Retinal pigment epithelial cell (primary cell): Measurements from ENCODE around the gene ASZ1.
A peak's percentile ranks its signal among the peaks of the same experiment; 100 is the strongest.
"Not testable (repeated sequence)": the region's sequence is repeated elsewhere in the genome, so short reads cannot be mapped to it uniquely, and the experiment has no call there.

ENCODE experiments used
- DNase-seq: peaks from one replicate; pipeline ENCODE4 v3.0.0-alpha.2; 2010; ENCODE audit warnings: low read depth
- H3K4me3 ChIP-seq: 2 replicates; pipeline ENCODE4 v1.5.1; 2011; ENCODE audit warnings: mild to moderate bottlenecking, low read length, control low read depth, moderate library complexity
- CTCF ChIP-seq: conservative IDR thresholded peaks from 2 replicates; pipeline ENCODE4 v1.5.1; 2011; ENCODE audit warnings: low read depth, low read length, control low read depth, inconsistent platforms

ASZ1 gene

GRCh38 chr7:117424090-117424829 is 3.0 kb downstream of the ASZ1 start:
- DNase-seq = no peak
- no peak overlapping the region for H3K4me3 ChIP-seq
- TF ChIP-seq CTCF = no peak

GRCh38 chr7:117414591-117414990 is 12.7 kb downstream of the ASZ1 start:
- H3K4me3 ChIP-seq, DNase-seq: not testable (repeated sequence)

- TF ChIP-seq CTCF = no peak
- no peak overlapping the region for H3K4me3 ChIP-seq
- no peak for DNase-seq
Measured at GRCh38 chr7:117412946-117413559, 14.2 kb downstream of the ASZ1 start.

- TF ChIP-seq CTCF = no peak
- DNase-seq = no peak
- no peak overlapping the region for H3K4me3 ChIP-seq
Measured at GRCh38 chr7:117412390-117412789, 14.9 kb downstream of the ASZ1 start.

GRCh38 chr7:117411539-117411938 is 15.8 kb downstream of the ASZ1 start:
- no peak for DNase-seq
- H3K4me3 ChIP-seq = no peak overlapping the region
- TF ChIP-seq CTCF = no peak

- DNase-seq = no peak
- no peak for TF ChIP-seq CTCF
- H3K4me3 ChIP-seq = no peak overlapping the region
Measured at GRCh38 chr7:117408831-117409230, 18.5 kb downstream of the ASZ1 start.

GRCh38 chr7:117405519-117405918 is 21.8 kb downstream of the ASZ1 start:
- peak; percentile 2 for TF ChIP-seq CTCF
- no peak for DNase-seq
- no peak overlapping the region for H3K4me3 ChIP-seq
